ENCODE results near the gene FPR1. TPM values are rescaled to one million over a fixed set of nuclear protein-coding genes. Genes with fewer than 3 reads are reported as not detected.
"Not testable (repeated sequence)": the region's sequence is repeated elsewhere in the genome, so short reads cannot be mapped to it uniquely, and the experiment has no call there.

FPR1 gene
- total RNA-seq, 1 donor from 2014 or later = not detected

DNA sequence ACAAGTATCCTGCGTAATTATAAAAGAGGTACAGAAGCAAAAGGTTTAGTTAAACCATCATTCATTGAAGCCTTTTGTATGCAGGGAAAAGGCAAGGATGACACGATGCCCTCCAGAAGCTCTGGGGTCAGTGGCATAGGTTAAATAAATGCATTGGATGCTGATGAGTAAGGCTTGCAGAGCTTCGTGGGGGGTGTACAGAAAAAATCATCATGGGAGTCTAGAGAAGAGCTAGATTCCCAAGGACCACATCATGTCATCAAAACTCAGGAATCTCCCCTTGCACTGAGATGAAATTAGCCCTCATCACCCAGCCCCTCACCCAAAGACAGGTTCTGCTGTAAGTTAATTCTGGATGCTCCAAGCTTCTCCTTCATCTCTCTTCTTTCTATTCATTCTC, 8.3 kb downstream of the FPR1 start:
- Mint-ChIP-seq H3K9me3 (ENCODE audit: unreplicated experiment) (peaks cover 22% of the 10 kb centered on the region), H3K27me3 (ENCODE audit: unreplicated experiment) (no peaks in the 10 kb centered on the region), H3K4me3 (ENCODE audit: unreplicated experiment) (no peak overlapping the region), H3K27ac (ENCODE audit: unreplicated experiment) (no peak overlapping the region), H3K36me3 (ENCODE audit: unreplicated experiment) (no peaks in the 10 kb centered on the region), H3K4me1 (ENCODE audit: unreplicated experiment) (no peaks in the 10 kb centered on the region)
- TF ChIP-seq CTCF (IDR thresholded peaks at IDR 0.05) = no peak
- no peak for DNase-seq (ENCODE audit: extremely low spot score, unreplicated experiment)

DNA sequence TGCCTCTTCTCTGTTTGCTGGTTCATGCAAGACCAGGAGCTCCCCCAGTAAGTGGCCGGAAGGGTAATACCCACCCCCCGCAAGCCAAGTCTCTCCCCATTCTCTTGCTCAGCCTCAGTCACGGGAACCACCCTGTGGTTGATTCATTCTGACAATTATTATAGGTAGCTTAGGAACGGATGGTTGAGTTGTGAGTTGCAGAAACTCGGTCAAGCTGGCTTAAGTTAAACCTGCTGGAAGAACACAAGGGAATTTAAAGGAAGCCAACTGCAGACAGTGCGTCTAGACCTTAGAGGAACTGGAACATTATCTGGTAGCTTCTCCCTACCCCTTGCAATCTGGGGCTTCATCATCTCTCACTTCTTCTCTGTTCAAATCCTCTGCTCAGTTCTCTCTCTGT, 8.9 kb downstream of the FPR1 start:
- TF ChIP-seq CTCF (IDR thresholded peaks at IDR 0.05) = no peak
- H3K36me3 Mint-ChIP-seq (ENCODE audit: unreplicated experiment) = no peaks in the 10 kb centered on the region
- no peak for DNase-seq (ENCODE audit: extremely low spot score, unreplicated experiment)
- no peak overlapping the region for H3K4me3 Mint-ChIP-seq (ENCODE audit: unreplicated experiment)
- no peaks in the 10 kb centered on the region for H3K27me3 Mint-ChIP-seq (ENCODE audit: unreplicated experiment)
- no peaks in the 10 kb centered on the region for H3K4me1 Mint-ChIP-seq (ENCODE audit: unreplicated experiment)
- peaks cover 22% of the 10 kb centered on the region for H3K9me3 Mint-ChIP-seq (ENCODE audit: unreplicated experiment)
- no peak overlapping the region for H3K27ac Mint-ChIP-seq (ENCODE audit: unreplicated experiment)

DNA sequence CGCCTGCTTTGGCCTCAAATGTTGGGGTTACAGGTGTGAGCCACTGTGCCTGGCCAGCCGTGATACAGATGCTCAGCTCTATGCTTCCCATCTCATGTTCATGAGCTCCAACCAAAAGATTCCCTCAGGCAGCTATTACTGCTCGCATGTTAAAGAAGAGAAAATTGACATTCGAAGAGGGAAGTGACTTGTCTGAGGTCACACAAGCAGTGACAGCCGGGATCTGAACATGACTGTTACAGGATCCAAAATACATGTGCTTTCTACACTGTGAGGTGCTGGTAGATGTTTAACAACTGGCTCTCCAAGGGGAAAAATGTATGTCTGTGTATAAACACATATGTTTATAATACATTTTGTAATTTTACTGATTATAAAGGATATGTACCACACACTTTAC, 11.3 kb downstream of the FPR1 start:
- Mint-ChIP-seq H3K9me3 (ENCODE audit: unreplicated experiment) (peaks cover 20% of the 10 kb centered on the region), H3K4me1 (ENCODE audit: unreplicated experiment) (no peaks in the 10 kb centered on the region)
- TF ChIP-seq CTCF (IDR thresholded peaks at IDR 0.05) = no peak

GRCh38 chr19:51739466-51740213, 12.0 kb downstream of the FPR1 start:
- peaks cover 16% of the 10 kb centered on the region for H3K9me3 Mint-ChIP-seq (ENCODE audit: unreplicated experiment)
- no peak for DNase-seq (ENCODE audit: extremely low spot score, unreplicated experiment)
- no peak for TF ChIP-seq CTCF (IDR thresholded peaks at IDR 0.05)
- H3K27ac Mint-ChIP-seq (ENCODE audit: unreplicated experiment) = no peak overlapping the region
- no peaks in the 10 kb centered on the region for H3K4me1 Mint-ChIP-seq (ENCODE audit: unreplicated experiment)
- H3K36me3 Mint-ChIP-seq (ENCODE audit: unreplicated experiment) = no peaks in the 10 kb centered on the region
- H3K4me3 Mint-ChIP-seq (ENCODE audit: unreplicated experiment) = no peak overlapping the region
- no peaks in the 10 kb centered on the region for H3K27me3 Mint-ChIP-seq (ENCODE audit: unreplicated experiment)

More for the DNA sequence above, 11.3 kb downstream of the FPR1 start:
- no peaks in the 10 kb centered on the region for H3K27me3 Mint-ChIP-seq (ENCODE audit: unreplicated experiment)
- no peaks in the 10 kb centered on the region for H3K36me3 Mint-ChIP-seq (ENCODE audit: unreplicated experiment)
- no peak overlapping the region for H3K27ac Mint-ChIP-seq (ENCODE audit: unreplicated experiment)
- no peak for DNase-seq (ENCODE audit: extremely low spot score, unreplicated experiment)
- H3K4me3 Mint-ChIP-seq (ENCODE audit: unreplicated experiment) = no peak overlapping the region

DNA sequence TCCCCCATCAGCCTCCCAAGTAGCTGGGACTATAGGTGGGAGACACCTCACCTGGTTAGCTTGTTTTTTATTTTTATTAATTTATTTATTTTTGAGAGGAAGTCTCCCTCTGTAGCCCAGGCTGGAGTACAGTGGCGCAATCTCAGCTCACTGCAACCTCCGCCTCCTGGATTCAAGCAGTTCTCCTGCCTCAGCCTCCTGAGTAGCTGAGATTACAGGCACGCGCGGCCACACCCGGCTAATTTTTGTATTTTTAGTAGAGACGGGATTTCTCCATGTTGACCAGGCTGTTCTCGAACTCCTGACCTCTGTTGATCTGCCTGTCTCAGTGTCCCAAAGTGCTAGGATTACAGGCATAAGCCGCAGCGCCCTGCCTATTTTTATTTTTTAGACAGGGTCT, 13.2 kb downstream of the FPR1 start:
- not testable (repeated sequence) for H3K9me3 Mint-ChIP-seq (ENCODE audit: unreplicated experiment); H3K4me1 Mint-ChIP-seq (ENCODE audit: unreplicated experiment); H3K27me3 Mint-ChIP-seq (ENCODE audit: unreplicated experiment); H3K27ac Mint-ChIP-seq (ENCODE audit: unreplicated experiment); H3K36me3 Mint-ChIP-seq (ENCODE audit: unreplicated experiment); DNase-seq (ENCODE audit: extremely low spot score, unreplicated experiment); H3K4me3 Mint-ChIP-seq (ENCODE audit: unreplicated experiment)

All from osteocyte (in vitro differentiated cells).